Activated gamma-delta T cell (primary cell): Measurements from ENCODE around the gene UBE2D4.
"Not testable (repeated sequence)": the region's sequence is repeated elsewhere in the genome, so short reads cannot be mapped to it uniquely, and the experiment has no call there.

ENCODE experiments used
- DNase-seq: peaks from one replicate; lab custom pipeline; 2025; lab: John Stamatoyannopoulos, UW
- total RNA-seq, 2 donors: gene quantifications; one replicate each; lab custom pipeline; 2026; lab: John Stamatoyannopoulos, UW

UBE2D4 gene
- 7.2 to 8.1 reads per million in 2 donors for total RNA-seq

GRCh38 chr7:43925984-43926797 lies at the start of gene UBE2D4:
UBE2D4 (plus strand) TSS chr7:43926436; CDS start chr7:43926533, 97 bp downstream.
- peak; percentile 78 for DNase-seq

GRCh38 chr7:43876976-43877745 lies 49.1 kb upstream of the UBE2D4 start:
- no peak for DNase-seq

- no peak for DNase-seq
Measured at GRCh38 chr7:43877968-43878864, 48.0 kb upstream of the UBE2D4 start.

DNA sequence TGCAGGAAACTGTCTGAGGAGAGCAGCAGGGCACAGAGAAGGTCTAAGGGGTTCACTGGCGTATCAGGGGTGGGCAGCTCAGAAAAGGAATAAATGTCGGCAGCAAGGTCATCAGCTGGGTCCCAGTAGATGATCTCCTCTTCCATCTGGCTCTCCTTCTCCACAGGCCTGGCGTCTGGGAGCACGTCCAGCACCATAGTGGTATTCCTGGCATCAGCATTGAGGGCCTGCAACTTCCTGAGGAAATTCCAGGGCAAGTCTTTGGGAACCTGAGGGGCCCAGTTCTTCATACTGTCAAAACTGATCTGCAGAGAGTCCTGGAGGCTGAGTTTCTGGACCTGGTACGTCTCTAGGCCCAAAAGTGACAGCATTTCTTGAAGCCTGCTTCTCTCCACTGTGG lies 47.4 kb upstream of the UBE2D4 start:
- DNase-seq, result no peak

DNA sequence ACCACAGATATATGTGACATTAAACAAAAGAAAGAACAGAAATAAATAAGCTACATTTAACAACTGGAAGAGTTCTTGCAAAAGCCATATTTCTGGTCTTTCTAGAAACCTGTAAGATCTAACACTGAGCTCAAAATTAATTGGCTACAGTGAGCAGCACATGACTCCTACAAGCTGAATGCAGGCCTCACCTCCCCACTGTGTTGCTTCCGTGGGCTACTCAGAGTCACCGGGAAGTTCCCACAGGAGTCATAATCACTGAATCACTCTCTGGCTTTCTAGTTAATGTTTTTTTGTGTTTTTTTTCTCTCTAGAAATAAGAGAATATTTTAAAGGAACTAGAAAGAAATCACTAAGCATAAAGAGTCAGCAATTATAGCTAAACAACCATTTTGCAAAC lies 46.8 kb upstream of the UBE2D4 start:
- DNase-seq, result no peak

GRCh38 chr7:43880596-43880995 lies 45.6 kb upstream of the UBE2D4 start:
- DNase-seq, result no peak

DNA sequence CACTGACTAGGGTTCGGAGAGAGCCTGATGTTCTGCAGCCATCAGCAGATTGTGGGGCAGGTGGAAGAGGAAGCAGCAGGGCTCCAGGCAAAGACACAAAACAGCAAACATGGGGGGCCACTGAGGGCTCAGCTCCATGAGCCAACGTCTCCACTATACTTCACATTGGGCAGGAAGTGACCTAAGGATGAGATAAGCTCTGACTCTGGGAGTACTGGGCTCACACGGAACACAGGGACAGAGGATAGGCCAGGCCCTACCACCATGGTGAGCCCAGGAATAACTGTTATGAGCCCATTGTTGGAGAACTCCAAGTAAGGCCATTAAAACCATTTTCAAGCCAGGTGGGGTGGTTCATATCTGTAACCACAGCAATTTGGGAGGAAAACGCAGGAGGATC lies 42.0 kb upstream of the UBE2D4 start:
- no peak for DNase-seq

DNA sequence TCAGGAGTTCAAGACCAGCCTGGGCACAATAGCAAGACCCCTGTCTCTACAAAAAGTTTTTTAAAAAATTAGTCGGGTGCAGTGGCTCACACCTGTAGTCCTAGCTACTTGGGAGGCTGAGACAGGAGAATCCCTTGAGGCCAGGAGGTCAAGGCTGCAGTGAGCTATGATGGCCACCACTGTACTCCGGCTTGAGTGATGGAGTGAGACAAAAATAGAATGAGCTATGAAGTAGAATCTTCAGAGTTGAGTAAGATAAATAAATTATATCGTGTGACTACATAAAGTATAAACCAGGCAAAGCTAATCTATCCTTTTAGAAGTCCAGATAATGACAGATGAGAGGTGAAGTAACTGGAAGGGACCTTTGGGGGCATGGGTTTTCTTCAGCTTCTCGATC lies 41.6 kb upstream of the UBE2D4 start:
- DNase-seq, result no peak

GRCh38 chr7:43888993-43889945 lies 37.0 kb upstream of the UBE2D4 start:
- no peak for DNase-seq

GRCh38 chr7:43890468-43890867 lies 35.8 kb upstream of the UBE2D4 start:
- no peak for DNase-seq

- no peak for DNase-seq
Measured at GRCh38 chr7:43891069-43891955, 34.9 kb upstream of the UBE2D4 start.

DNA sequence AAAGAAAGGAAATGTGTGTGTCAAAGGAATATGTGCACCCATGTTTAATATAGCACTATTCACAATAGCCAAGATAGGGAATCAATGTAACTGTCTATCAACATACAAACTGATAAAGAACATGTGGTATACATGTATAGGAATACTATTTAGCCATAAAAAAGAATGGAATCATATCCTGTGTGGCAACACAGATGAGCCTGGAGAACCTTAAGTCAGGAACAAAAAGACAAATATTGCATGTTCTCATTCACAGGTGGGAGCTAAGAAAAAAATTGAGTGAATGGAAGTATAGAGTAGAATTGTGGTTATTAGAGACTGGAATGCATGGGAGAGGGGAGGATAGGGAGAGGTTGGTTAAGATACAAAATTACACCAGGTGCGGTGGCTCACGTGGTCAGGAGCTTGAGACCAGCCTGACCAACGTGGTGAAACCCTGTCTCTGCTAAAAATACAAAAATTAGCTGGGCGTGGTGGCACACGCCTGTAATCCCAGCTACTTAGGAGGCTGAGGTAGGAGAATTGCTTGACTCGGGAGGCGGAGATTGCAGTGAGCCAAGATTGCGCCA lies 30.3 kb upstream of the UBE2D4 start:
- no peak for DNase-seq

GRCh38 chr7:43898571-43898970 lies 27.7 kb upstream of the UBE2D4 start:
- not testable (repeated sequence) for DNase-seq

DNA sequence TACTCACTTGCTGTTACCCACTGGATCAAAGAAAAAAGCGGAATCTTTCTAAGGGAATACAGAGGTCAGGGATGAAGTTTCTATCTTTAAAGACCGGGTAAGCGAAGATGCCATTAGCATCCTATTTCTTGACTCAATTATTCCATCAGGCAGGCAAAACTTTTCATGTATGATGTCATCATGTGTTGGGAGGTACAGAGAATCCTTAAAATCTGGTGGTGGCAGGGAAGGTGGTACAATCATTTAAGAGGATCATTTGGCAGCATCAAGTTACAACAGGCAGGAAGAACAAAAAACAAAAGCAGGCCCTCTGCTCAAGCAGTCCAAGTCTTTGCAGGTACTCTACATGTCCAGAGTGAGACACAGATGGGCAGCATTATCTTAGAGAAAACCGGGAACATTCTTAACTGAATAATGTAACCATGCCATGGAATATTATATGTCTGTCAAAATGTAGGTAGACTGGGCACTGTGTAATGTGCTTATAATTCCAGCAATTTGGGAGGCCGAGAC lies 23.6 kb upstream of the UBE2D4 start:
- DNase-seq, result no peak

DNA sequence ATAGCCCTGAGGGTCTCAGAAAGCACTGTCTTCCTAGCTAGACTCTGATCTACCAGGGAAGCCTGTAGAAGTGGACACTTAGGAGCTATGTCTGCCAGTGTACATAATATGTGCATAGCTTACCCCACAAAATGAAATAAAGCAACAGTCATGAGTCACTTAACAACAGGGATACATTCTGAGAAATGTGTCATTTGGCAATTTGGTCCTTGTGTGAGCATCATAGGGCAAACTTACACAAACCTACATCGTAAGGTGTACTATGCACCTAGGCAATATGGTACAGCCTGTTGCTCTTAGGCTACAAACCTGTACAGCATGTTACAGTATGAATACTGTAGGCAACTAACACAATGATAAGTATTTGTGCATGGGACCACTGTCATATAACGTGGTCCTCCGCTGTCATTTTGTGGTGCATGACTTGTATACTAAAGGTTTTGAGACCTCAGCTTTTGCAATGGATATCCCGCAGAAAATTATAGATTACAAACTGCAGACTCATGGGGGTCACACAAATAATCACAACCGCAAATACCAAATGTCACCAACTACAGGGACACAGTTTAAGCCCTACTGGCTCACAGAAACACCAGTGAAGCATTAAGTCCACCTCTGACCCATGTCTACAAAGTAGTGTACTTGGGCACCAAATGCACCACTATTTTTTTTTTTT lies 21.6 kb upstream of the UBE2D4 start:
- DNase-seq, result no peak

DNA sequence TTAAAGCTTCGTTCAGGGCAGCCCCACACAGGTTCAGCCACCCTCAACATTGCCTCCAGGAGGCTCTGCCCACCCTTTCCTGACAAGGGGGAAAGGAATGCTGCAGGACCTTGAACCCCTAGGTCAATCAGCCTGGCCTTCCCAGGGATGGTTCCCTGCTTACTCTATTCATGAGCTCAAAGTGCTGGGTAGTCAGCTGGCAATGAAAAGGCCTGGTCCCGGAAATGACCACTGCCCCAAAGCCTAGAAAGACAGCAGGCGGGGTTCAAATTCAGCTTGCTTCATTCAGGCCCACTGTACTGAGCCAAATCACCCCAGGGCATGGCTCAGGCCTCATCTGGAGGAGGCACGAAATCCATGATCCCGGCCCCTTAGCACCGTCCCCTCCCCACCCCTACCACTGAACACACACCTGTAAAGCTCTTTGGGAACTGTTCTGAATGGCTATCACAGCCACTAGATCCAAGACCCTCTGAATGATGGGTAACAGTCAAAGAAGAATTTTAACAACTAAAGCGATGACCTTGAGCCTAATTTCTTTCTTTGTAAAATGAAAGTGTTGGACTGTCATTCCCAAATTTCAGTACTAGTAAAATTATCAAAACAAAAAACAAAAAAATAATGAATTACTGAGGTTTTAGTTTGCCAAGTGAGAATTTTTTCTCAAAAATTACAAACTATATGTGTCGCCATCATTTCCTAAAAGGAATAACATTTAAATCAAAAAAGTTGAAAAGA lies 20.9 kb upstream of the UBE2D4 start:
- DNase-seq, result no peak

- peak; percentile 23 for DNase-seq
Measured at GRCh38 chr7:43905956-43906330, 20.3 kb upstream of the UBE2D4 start.
